Fibroblast of lung (primary cell): ENCODE measurements around the gene CCDC8. TPM values are rescaled to one million over a fixed set of nuclear protein-coding genes. Genes with fewer than 3 reads are reported as not detected.

Experiments
- DNase-seq, 2 donors: peaks; one replicate each; pipeline versions ENCODE4 v3.0.0 to v3.0.0-alpha.2; 2010; ENCODE audit warnings: low read depth in 2 of 2
- H2AFZ ChIP-seq: 2 replicates; pipeline ENCODE4 v1.5.1; 2012; ENCODE audit warnings: low read length, control low read depth, inconsistent platforms
- H3K27ac ChIP-seq: 2 replicates; pipeline ENCODE4 v1.5.1; 2011; ENCODE audit warnings: low read length, control low read depth; ENCODE audit not compliant: insufficient read depth
- H3K27me3 ChIP-seq: 2 replicates; pipeline ENCODE4 v1.5.1; 2011; ENCODE audit warnings: mild to moderate bottlenecking, low read length; ENCODE audit not compliant: control insufficient read depth, insufficient read depth
- H3K36me3 ChIP-seq: 2 replicates; pipeline ENCODE4 v1.5.1; 2011; ENCODE audit warnings: low read length; ENCODE audit not compliant: control insufficient read depth, insufficient read depth
- H3K4me1 ChIP-seq: 2 replicates; pipeline ENCODE4 v1.5.1; 2011; ENCODE audit warnings: low read length; ENCODE audit not compliant: control insufficient read depth, insufficient read depth; ENCODE audit errors: extremely low read depth
- H3K4me2 ChIP-seq: 2 replicates; pipeline ENCODE4 v1.5.1; 2011; ENCODE audit warnings: low read length, control low read depth; ENCODE audit not compliant: insufficient read depth; ENCODE audit errors: extremely low read depth
- H3K4me3 ChIP-seq, 4 experiments: fragments of 200-600 bp in 1 of 4; sonication (generic) in 1 of 4; replicated peaks in 1 of 4; 2 replicates each; pipeline ENCODE4 v1.5.1; 2011 to 2016; ENCODE audit warnings: low read length in 4 of 4, low read depth in 3 of 4, mild to moderate bottlenecking in 3 of 4, control low read depth in 2 of 4, inconsistent platforms in 1 of 4, mixed read lengths in 1 of 4; ENCODE audit not compliant: insufficient read depth in 1 of 4; ENCODE audit errors: control extremely low read depth in 1 of 4
- H3K79me2 ChIP-seq: 2 replicates; pipeline ENCODE4 v1.5.1; 2012; ENCODE audit warnings: mild to moderate bottlenecking, low read length, inconsistent platforms; ENCODE audit not compliant: control insufficient read depth, insufficient read depth
- H3K9ac ChIP-seq: 2 replicates; pipeline ENCODE4 v1.5.1; 2011; ENCODE audit warnings: mild to moderate bottlenecking, low read length, control low read depth; ENCODE audit not compliant: insufficient read depth
- H3K9me3 ChIP-seq: 2 replicates; pipeline ENCODE4 v1.5.1; 2012; ENCODE audit warnings: low read depth, low read length; ENCODE audit not compliant: control insufficient read depth, insufficient read depth
- H4K20me1 ChIP-seq: 2 replicates; pipeline ENCODE4 v1.5.1; 2011; ENCODE audit warnings: low read length; ENCODE audit not compliant: control insufficient read depth, insufficient read depth; ENCODE audit errors: extremely low read depth
- CTCF ChIP-seq, 2 donors: IDR thresholded peaks in 1 of 2; conservative IDR thresholded peaks in 1 of 2; 1 replicate in 1 of 2; 2 replicates in 1 of 2; pipeline ENCODE4 v1.5.1; 2011 to 2012; ENCODE audit warnings: low read length in 2 of 2, control low read depth in 1 of 2, inconsistent platforms in 1 of 2, low read depth in 1 of 2, mild to moderate bottlenecking in 1 of 2
- EZH2 ChIP-seq: IDR thresholded peaks from 2 replicates; pipeline ENCODE4 v1.5.1; 2012; ENCODE audit warnings: low read length, control low read depth, mild to moderate bottlenecking; ENCODE audit errors: missing control alignments
- polyA plus RNA-seq, 2 donors: library from polyadenylated mRNA; depleted of rRNA in 1 of 2; stranded (reverse) in 1 of 2; unstranded in 1 of 2; fragments of >200 nt; gene quantifications; 2 replicates each; pipeline ENCODE4 v1.2.1, GENCODE V29; 2011 to 2012; ENCODE audit warnings: missing spikeins in 1 of 2
- total RNA-seq: library from RNA; depleted of rRNA; stranded (reverse); fragments of >200 nt; gene quantifications from 2 replicates; pipeline ENCODE4 v1.2.1, GENCODE V29; 2014

CCDC8 gene
- total and polyA plus RNA-seq, 2 donors (not counting 1 experiment from before 2014, with no cell fraction given) = 1.9 to 13.4 TPM

DNA sequence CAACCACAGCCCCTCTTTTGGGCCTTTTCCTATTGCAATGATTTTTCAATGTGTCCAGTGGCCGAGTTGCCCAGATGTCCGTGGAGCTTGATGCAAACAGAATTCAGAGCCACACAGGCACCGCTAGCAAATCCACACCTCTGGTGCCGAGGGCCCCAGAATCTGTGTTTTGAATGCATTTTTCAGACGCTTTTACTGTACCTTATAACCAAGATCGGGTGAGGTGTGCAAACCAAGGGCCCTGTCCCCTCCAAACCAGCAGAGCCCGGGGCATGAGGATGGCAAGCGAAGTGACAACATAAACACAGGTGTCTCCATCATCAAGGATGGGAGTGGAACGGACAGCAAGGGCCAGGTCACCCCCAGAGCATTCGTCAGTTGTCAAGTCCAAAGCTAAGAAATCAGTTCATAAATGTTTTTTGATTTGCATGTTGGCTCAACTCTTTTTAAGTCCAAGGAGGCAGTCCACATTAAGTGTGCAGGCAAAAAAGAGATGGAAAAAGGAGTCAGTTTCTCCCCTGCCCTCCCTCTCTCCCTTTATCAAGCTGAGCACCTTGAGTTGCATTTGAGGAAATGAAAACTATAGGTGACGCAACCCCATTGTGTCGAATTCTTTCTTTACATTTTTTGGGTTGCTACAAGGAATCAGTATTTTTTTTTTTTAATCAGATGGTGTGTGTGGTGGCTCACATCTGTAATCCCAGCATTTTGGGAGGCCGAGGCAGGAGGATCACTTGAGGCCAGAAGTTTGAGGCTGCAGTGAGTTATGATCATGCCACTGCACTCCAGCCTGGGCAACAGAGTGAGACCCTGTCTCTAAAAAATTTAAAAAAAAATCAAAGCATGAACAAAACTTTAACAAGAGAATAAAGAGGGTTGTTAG is 2.9 kb downstream of the CCDC8 start:
- Histone ChIP-seq H3K9ac (no peak overlapping the region), H3K79me2 (peaks cover 2% of the 10 kb centered on the region), H3K27ac (no peak overlapping the region), H4K20me1 (no peaks in the 10 kb centered on the region), H3K36me3 (no peaks in the 10 kb centered on the region), H3K4me2 (no peak overlapping the region), H3K4me3 (peak overlapping the region in 2 of 4 experiments; percentile 65 to 80), H3K4me1 (peaks cover 4% of the 10 kb centered on the region), H2AFZ (no peak overlapping the region), H3K9me3 (no peaks in the 10 kb centered on the region), H3K27me3 (peaks cover 4% of the 10 kb centered on the region)
- no peak for DNase-seq
- TF ChIP-seq CTCF (conservative IDR thresholded peaks at IDR 0.05 in 1 of 2, IDR thresholded peaks at IDR 0.05 in 1 of 2; ENCODE audit: low read depth in 1 of 2, low read length in 2 of 2) (no peak), EZH2 (no peak)

DNA sequence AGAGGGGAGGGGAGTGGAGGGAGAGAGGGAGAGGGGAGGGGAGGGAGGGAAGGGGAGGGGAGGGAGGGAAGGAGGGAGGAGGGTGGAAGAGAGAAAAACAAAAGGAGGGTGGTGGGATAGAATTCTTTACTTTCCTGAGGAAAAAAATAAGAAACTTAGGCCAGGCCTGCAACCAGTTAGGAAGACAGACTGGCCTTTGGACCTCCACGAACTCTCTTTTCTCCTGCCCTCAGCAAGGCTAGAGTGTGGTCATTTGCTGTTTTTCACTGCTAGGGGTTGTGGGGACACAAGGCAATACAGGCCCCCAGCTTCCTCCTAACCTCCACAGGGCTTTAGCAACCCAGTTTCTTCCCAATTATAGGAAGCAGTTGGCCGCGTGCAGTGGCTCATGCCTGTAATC is 4.2 kb downstream of the CCDC8 start:
- no peak for TF ChIP-seq CTCF (conservative IDR thresholded peaks at IDR 0.05 in 1 of 2, IDR thresholded peaks at IDR 0.05 in 1 of 2; ENCODE audit: low read depth in 1 of 2, low read length in 2 of 2)
- TF ChIP-seq EZH2 = no peak
- Histone ChIP-seq H3K4me2 (no peak overlapping the region), H3K4me3 (no peak overlapping the region), H2AFZ (no peak overlapping the region), H3K4me1 (peaks cover 7% of the 10 kb centered on the region), H3K27ac (no peak overlapping the region), H3K27me3 (peaks cover 4% of the 10 kb centered on the region), H4K20me1 (no peaks in the 10 kb centered on the region), H3K9ac (no peak overlapping the region), H3K9me3 (no peaks in the 10 kb centered on the region), H3K36me3 (no peaks in the 10 kb centered on the region), H3K79me2 (peaks cover 2% of the 10 kb centered on the region)
- DNase-seq = no peak

DNA sequence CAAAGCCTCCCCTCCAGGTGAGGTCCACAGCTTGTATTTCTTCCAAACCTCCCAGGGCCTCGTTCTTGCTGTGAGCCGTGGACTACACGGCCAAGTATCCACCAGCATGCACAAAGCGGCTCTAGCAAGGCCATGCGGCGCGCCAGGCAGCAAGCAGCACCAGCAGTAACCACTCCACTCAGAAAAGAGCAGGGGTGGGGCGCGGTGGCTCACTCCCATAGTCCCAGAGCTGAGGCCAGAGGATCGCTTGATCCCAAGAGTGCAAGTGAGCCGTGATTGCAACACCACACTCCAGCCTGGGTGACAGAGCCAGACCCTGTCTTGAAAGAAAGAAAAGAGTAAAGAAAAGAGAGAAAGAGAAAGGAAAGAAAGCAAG is 4.7 kb downstream of the CCDC8 start:
- H3K36me3 ChIP-seq = no peaks in the 10 kb centered on the region
- peaks cover 2% of the 10 kb centered on the region for H3K79me2 ChIP-seq
- H3K9ac ChIP-seq = no peak overlapping the region
- H3K9me3 ChIP-seq = no peaks in the 10 kb centered on the region
- H4K20me1 ChIP-seq = no peaks in the 10 kb centered on the region
- H3K4me3 ChIP-seq = peak overlapping the region in 2 of 4 experiments; percentile 17 to 34
- peak in 1 of 2 donors; percentile 85 for DNase-seq
- H3K4me2 ChIP-seq = peak overlapping the region; percentile 51
- peaks cover 4% of the 10 kb centered on the region for H3K27me3 ChIP-seq
- H3K4me1 ChIP-seq = peaks cover 8% of the 10 kb centered on the region
- TF ChIP-seq EZH2 = no peak
- TF ChIP-seq CTCF (conservative IDR thresholded peaks at IDR 0.05 in 1 of 2, IDR thresholded peaks at IDR 0.05 in 1 of 2; ENCODE audit: low read depth in 1 of 2, low read length in 2 of 2) = no peak
- no peak overlapping the region for H3K27ac ChIP-seq
- peak overlapping the region; percentile 5 for H2AFZ ChIP-seq
